PFSK-1 (cell line): ENCODE data around the gene LMAN2.

Experiments
- POLR2AphosphoS5 ChIP-seq: IDR thresholded peaks from 2 replicates; pipeline ENCODE4 v1.6.1; 2012; ENCODE audit warnings: low read depth, mild to moderate bottlenecking, control low read depth, low read length, moderate library complexity
- TF ChIP-seq, protein P1 (sequence below), 2 experiments: IDR thresholded peaks; 2 replicates each; pipeline versions ENCODE4 v1.6.1 to v1.8.0; 2011 to 2012; ENCODE audit warnings: low read depth in 2 of 2, low read length in 2 of 2, control low read depth in 1 of 2, inconsistent platforms in 1 of 2, mild to moderate bottlenecking in 1 of 2, moderate library complexity in 1 of 2; ENCODE audit not compliant: insufficient read depth in 1 of 2

DNA sequence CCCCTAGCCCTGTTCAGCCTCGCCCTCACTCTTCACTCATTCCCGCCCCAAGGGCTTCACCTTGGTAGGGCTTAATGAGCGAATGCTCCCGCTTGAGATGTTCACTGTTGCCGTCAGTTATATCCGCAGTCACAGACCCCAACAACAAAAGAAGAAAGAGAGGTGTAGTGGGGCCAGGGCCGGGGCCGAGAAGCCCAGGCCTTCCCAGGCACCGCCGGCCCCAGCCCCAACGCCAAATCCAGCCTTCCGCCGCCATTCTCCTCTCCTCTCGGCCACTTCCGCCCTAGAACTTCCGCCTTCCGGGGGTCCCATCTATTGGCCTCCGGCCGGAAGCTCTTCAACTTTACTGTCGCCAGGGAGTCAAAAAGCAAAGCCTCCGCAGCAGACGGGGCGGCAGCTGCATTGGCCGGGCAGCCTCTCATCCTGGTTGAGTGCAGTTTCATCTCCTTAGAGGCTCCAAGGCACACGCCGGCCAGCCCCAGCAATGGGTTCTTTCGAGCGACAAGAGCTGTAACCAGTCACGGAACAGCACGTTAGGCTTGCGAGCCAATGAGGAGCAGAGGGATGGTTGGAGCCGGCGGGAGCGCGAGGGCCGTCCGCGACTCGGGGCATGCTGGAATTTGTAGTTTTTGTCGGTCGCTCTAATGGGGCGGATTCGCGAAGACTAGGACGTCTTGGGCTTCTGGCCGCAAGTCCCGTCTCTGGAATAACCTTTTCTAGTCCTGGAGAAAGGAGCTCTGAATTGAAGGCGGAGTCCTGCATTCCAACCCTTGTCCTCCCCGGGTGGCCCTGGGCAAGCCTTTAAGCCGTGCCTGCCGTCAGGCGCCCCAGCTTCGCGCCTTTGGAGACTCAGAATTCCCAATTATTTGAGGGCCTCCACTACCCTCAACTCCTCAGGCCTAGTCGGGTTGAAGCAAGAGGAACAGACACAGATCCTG is at the start of gene LMAN2:
- peak; percentile 76 for TF ChIP-seq POLR2AphosphoS5
- TF ChIP-seq, protein P1, sequence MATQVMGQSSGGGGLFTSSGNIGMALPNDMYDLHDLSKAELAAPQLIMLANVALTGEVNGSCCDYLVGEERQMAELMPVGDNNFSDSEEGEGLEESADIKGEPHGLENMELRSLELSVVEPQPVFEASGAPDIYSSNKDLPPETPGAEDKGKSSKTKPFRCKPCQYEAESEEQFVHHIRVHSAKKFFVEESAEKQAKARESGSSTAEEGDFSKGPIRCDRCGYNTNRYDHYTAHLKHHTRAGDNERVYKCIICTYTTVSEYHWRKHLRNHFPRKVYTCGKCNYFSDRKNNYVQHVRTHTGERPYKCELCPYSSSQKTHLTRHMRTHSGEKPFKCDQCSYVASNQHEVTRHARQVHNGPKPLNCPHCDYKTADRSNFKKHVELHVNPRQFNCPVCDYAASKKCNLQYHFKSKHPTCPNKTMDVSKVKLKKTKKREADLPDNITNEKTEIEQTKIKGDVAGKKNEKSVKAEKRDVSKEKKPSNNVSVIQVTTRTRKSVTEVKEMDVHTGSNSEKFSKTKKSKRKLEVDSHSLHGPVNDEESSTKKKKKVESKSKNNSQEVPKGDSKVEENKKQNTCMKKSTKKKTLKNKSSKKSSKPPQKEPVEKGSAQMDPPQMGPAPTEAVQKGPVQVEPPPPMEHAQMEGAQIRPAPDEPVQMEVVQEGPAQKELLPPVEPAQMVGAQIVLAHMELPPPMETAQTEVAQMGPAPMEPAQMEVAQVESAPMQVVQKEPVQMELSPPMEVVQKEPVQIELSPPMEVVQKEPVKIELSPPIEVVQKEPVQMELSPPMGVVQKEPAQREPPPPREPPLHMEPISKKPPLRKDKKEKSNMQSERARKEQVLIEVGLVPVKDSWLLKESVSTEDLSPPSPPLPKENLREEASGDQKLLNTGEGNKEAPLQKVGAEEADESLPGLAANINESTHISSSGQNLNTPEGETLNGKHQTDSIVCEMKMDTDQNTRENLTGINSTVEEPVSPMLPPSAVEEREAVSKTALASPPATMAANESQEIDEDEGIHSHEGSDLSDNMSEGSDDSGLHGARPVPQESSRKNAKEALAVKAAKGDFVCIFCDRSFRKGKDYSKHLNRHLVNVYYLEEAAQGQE (IDR thresholded peaks at IDR 0.05; ENCODE audit: insufficient read depth in 1 of 2, low read depth in 2 of 2, low read length in 2 of 2) = no peak
